K562 (cell line): ENCODE measurements around the gene MYLK4. TPM values are rescaled to one million over a fixed set of nuclear protein-coding genes. Genes with fewer than 3 reads are reported as not detected.
A peak's percentile ranks its signal among the peaks of the same experiment; 100 is the strongest.

Source experiments
- ATF1 ChIP-seq, 2 experiments: fragments of 450-650 bp in 1 of 2; IDR thresholded peaks; 2 replicates each; pipeline ENCODE4 v1.6.1; 2016; ENCODE audit warnings: missing compliant biosample characterization in 1 of 2, missing genetic modification characterization in 1 of 2
- CCAR2 ChIP-seq: fragments of 200-400 bp; formaldehyde crosslinking; IDR thresholded peaks from 2 replicates; pipeline ENCODE4 v1.6.1; 2017; ENCODE audit warnings: mild to moderate bottlenecking, low read depth, low read length
- DNMT1 ChIP-seq: fragments of 450-650 bp; IDR thresholded peaks from 2 replicates; pipeline ENCODE4 v1.6.1; 2016; ENCODE audit warnings: antibody characterized with exemption, mild to moderate bottlenecking
- EGR1 ChIP-seq: fragments of 450-650 bp; conservative IDR thresholded peaks from 2 replicates; pipeline ENCODE4 v1.6.1; 2017; ENCODE audit warnings: mild to moderate bottlenecking
- ELF4 ChIP-seq: fragments of 450-650 bp; formaldehyde crosslinking; IDR thresholded peaks from 2 replicates; pipeline ENCODE4 v1.4.0; 2022; ENCODE audit warnings: missing genetic modification characterization
- FOXK1 ChIP-seq: sonication (generic); formaldehyde crosslinking; IDR thresholded peaks from 2 replicates; pipeline ENCODE4 v1.8.0; 2022; ENCODE audit warnings: missing genetic modification reagents, mild to moderate bottlenecking, borderline replicate concordance
- GTF2F1 ChIP-seq: IDR thresholded peaks from 2 replicates; pipeline ENCODE4 v1.6.1; 2011; ENCODE audit warnings: low read depth, low read length, improper control_type of control experiment
- HNRNPLL ChIP-seq: fragments of 200-400 bp; formaldehyde crosslinking; IDR thresholded peaks from 2 replicates; pipeline ENCODE4 v1.6.1; 2017; ENCODE audit warnings: low read length, low read depth, mild to moderate bottlenecking; ENCODE audit not compliant: poor library complexity, severe bottlenecking
- KDM1A ChIP-seq, 2 experiments: fragments of 450-650 bp; IDR thresholded peaks; 2 replicates each; pipeline ENCODE4 v1.6.1; 2016; ENCODE audit warnings: mild to moderate bottlenecking in 2 of 2
- KDM4B ChIP-seq, 2 experiments: fragments of 450-650 bp in 1 of 2; sonication (generic) in 1 of 2; IDR thresholded peaks; 2 replicates each; pipeline ENCODE4 v1.6.1; 2016 to 2017; ENCODE audit warnings: borderline replicate concordance in 2 of 2, antibody characterized with exemption in 1 of 2, low read depth in 1 of 2, mild to moderate bottlenecking in 1 of 2
- L3MBTL2 ChIP-seq: fragments of 450-650 bp; IDR thresholded peaks from 2 replicates; pipeline ENCODE4 v1.6.1; 2016; ENCODE audit warnings: mild to moderate bottlenecking, moderate library complexity
- MAFK ChIP-seq: IDR thresholded peaks from 2 replicates; pipeline ENCODE4 v1.6.1; 2011; ENCODE audit warnings: low read length, improper control_type of control experiment
- MCM7 ChIP-seq, 2 experiments: fragments of 450-650 bp; IDR thresholded peaks; 2 replicates each; pipeline ENCODE4 v1.6.1; 2016 to 2018
- MIER1 ChIP-seq: fragments of 450-650 bp; IDR thresholded peaks from 2 replicates; pipeline ENCODE4 v1.6.1; 2016; ENCODE audit warnings: antibody characterized with exemption, mild to moderate bottlenecking, low read depth
- MYBL2 ChIP-seq, 2 experiments: fragments of 450-650 bp in 1 of 2; sonication (generic) in 1 of 2; formaldehyde crosslinking in 1 of 2; IDR thresholded peaks; 2 replicates each; pipeline versions ENCODE4 v1.6.1 to v1.8.1; 2017 to 2022; ENCODE audit warnings: borderline replicate concordance in 1 of 2, inconsistent platforms in 1 of 2, low read depth in 1 of 2, mild to moderate bottlenecking in 1 of 2, missing genetic modification reagents in 1 of 2, moderate library complexity in 1 of 2
- NCOA6 ChIP-seq: fragments of 450-650 bp; IDR thresholded peaks from 2 replicates; pipeline ENCODE4 v1.6.1; 2017; ENCODE audit warnings: mild to moderate bottlenecking
- NR2F6 ChIP-seq: fragments of 450-650 bp; formaldehyde crosslinking; IDR thresholded peaks from 2 replicates; pipeline ENCODE4 v1.4.0; 2020; ENCODE audit warnings: mild to moderate bottlenecking
- NR4A1 ChIP-seq, 2 experiments: fragments of 250-450 bp in 1 of 2; fragments of 450-650 bp in 1 of 2; sonication (Bioruptor Pico) in 1 of 2; IDR thresholded peaks; 2 replicates each; pipeline versions ENCODE4 v1.4.0 to v1.6.1; 2016 to 2020; ENCODE audit warnings: mild to moderate bottlenecking in 2 of 2, missing compliant biosample characterization in 1 of 2, missing genetic modification characterization in 1 of 2, moderate library complexity in 1 of 2
- POLR2AphosphoS5 ChIP-seq: IDR thresholded peaks from 2 replicates; pipeline ENCODE4 v1.6.1; 2011; ENCODE audit warnings: mild to moderate bottlenecking, low read depth, low read length, moderate library complexity; ENCODE audit not compliant: control insufficient read depth, insufficient read depth
- TBL1XR1 ChIP-seq, 2 experiments: IDR thresholded peaks; 2 replicates each; pipeline ENCODE4 v1.6.1; 2012; ENCODE audit warnings: improper control_type of control experiment in 2 of 2, low read length in 2 of 2, mild to moderate bottlenecking in 1 of 2
- ZNF589 ChIP-seq: fragments of 200-800 bp; sonication (Bioruptor generic); IDR thresholded peaks from 2 replicates; pipeline ENCODE4 v1.6.1; 2016; ENCODE audit warnings: low read depth, missing genetic modification characterization, missing compliant biosample characterization
- polyA plus RNA-seq, 8 experiments: library from polyadenylated mRNA; depleted of rRNA in 4 of 8; stranded (reverse) in 5 of 8; unstranded in 3 of 8; fragments of >200 nt; fragmentation: Nextera tagmentation in 2 of 8; fragmentation: Illumina TruSeq in 1 of 8; extraction: Ambion mirVana in 2 of 8; extraction: Trizol in 1 of 8; gene quantifications; 2 replicates each; pipeline versions ENCODE4 v1.2.1 to v1.2.3, GENCODE V29; 2011 to 2014; ENCODE audit warnings: inconsistent platforms in 1 of 8, missing spikeins in 1 of 8
- total RNA-seq, 7 experiments: library from RNA; depleted of rRNA in 6 of 7; stranded (reverse); fragments of >200 nt in 6 of 7; fragmentation: Illumina TruSeq in 2 of 7; extraction: Trizol in 2 of 7; gene quantifications; 2 replicates each; pipeline versions ENCODE4 v1.2.1 to v1.2.3, GENCODE V29; 2011 to 2021; ENCODE audit warnings: low replicate concordance in 1 of 7
- TF ChIP-seq, protein P1 (sequence below): fragments of 250-450 bp; sonication (Bioruptor Pico); IDR thresholded peaks from 2 replicates; pipeline ENCODE4 v1.8.0; 2021; ENCODE audit warnings: borderline replicate concordance, mild to moderate bottlenecking, moderate library complexity; ENCODE audit not compliant: poor library complexity, severe bottlenecking
- TF ChIP-seq, protein P2 (sequence below): fragments of 450-650 bp; formaldehyde crosslinking; IDR thresholded peaks from 2 replicates; pipeline ENCODE4 v1.4.0; 2022; ENCODE audit warnings: missing genetic modification characterization

The MYLK4 gene
- total and polyA plus RNA-seq, 9 of the 15 experiments (the other 6 are each of a cell fraction or from before 2014, with no cell fraction given): 0.01 to 0.15 (median 0.06) TPM

DNA sequence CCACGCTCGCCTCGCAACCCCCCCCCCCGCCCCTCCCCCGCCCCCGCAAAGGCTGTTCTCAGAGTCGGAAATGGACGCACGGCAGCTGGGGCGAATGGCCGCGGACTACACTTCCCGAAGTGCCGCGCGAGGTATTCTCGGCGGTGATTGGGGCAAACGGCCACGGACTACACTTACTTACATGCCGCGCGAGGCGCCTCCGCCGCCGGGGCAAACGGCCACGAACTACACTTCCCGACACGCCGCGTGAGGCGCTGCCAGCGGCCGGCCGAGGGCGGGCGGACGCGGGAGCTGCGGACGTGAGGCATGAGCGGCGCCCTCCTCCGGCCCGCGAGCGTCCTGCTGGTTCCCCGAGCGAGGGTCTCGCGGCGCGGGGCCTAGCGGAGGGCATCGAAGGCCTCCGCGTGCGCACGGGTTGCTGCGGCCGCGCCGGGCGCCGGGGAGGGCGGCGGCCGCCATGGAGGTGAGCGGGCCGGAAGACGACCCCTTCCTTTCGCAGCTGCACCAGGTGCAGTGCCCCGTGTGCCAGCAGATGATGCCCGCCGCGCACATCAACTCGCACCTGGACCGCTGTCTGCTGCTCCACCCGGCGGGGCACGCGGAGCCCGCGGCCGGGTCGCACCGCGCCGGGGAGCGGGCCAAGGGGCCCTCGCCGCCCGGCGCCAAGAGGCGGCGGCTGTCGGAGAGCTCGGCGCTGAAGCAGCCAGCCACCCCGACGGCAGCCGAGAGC lies 14.6 kb upstream of the MYLK4 start, which contains the start of gene WRNIP1 (continued):
- TF ChIP-seq TBL1XR1 (IDR thresholded peaks at IDR 0.05; ENCODE audit: low read length in 2 of 2): peak in 1 of 2 experiments; percentile 31; a peak in 2 of 4 replicates
- no peak for TF ChIP-seq MYBL2 (IDR thresholded peaks at IDR 0.05; ENCODE audit: low read depth)
- TF ChIP-seq MYBL2 (CRISPR knock-in tag; IDR thresholded peaks at IDR 0.05; ENCODE audit: borderline replicate concordance): no peak
- no peak for TF ChIP-seq MAFK
- no peak for TF ChIP-seq ELF4 (CRISPR knock-in tag)
- TF ChIP-seq DNMT1: no peak
- TF ChIP-seq, protein P1, sequence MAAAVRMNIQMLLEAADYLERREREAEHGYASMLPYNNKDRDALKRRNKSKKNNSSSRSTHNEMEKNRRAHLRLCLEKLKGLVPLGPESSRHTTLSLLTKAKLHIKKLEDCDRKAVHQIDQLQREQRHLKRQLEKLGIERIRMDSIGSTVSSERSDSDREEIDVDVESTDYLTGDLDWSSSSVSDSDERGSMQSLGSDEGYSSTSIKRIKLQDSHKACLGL (CRISPR knock-in tag): no peak
- no peak for TF ChIP-seq KDM1A (IDR thresholded peaks at IDR 0.05)
- TF ChIP-seq NR2F6: no peak
- TF ChIP-seq MCM7 (IDR thresholded peaks at IDR 0.05): no peak
- TF ChIP-seq L3MBTL2: peak; percentile 92
- TF ChIP-seq CCAR2: no peak
- no peak for TF ChIP-seq KDM4B (IDR thresholded peaks at IDR 0.05; ENCODE audit: borderline replicate concordance in 2 of 2, low read depth in 1 of 2)
- TF ChIP-seq MIER1: no peak
- TF ChIP-seq ATF1 (CRISPR knock-in tag; IDR thresholded peaks at IDR 0.05): 0 out of 2 replicates have a peak, but pooled peaks have one; percentile 23
- TF ChIP-seq ATF1 (tag; IDR thresholded peaks at IDR 0.05): peak; percentile 87
- TF ChIP-seq HNRNPLL: peak; percentile 84
- peak; percentile 42; the same call in 1 of the 2 replicates for TF ChIP-seq ZNF589 (CRISPR knock-in tag)
- TF ChIP-seq FOXK1 (CRISPR knock-in tag): no peak
- TF ChIP-seq EGR1: peak; percentile 93
- TF ChIP-seq POLR2AphosphoS5: 0 out of 2 replicates have a peak, but pooled peaks have one; percentile 11
- TF ChIP-seq NR4A1 (CRISPR knock-in tag; IDR thresholded peaks at IDR 0.05): no peak
- peak; percentile 83 for TF ChIP-seq NR4A1 (tag; IDR thresholded peaks at IDR 0.05)
- TF ChIP-seq NCOA6: peak; percentile 41; the same call in 1 of the 2 replicates
- TF ChIP-seq, protein P2, sequence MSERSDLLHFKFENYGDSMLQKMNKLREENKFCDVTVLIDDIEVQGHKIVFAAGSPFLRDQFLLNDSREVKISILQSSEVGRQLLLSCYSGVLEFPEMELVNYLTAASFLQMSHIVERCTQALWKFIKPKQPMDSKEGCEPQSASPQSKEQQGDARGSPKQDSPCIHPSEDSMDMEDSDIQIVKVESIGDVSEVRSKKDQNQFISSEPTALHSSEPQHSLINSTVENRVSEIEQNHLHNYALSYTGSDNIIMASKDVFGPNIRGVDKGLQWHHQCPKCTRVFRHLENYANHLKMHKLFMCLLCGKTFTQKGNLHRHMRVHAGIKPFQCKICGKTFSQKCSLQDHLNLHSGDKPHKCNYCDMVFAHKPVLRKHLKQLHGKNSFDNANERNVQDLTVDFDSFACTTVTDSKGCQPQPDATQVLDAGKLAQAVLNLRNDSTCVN (CRISPR knock-in tag): no peak
- no peak for TF ChIP-seq GTF2F1
